GM15510 (cell line): Measurements from ENCODE around the gene SH3RF3.

Experiments used
- POLR2A ChIP-seq: IDR thresholded peaks from 3 replicates; pipeline ENCODE4 v1.6.1; 2011; ENCODE audit warnings: borderline replicate concordance; ENCODE audit not compliant: insufficient read length; ENCODE audit errors: extremely low read depth

Gene SH3RF3

DNA sequence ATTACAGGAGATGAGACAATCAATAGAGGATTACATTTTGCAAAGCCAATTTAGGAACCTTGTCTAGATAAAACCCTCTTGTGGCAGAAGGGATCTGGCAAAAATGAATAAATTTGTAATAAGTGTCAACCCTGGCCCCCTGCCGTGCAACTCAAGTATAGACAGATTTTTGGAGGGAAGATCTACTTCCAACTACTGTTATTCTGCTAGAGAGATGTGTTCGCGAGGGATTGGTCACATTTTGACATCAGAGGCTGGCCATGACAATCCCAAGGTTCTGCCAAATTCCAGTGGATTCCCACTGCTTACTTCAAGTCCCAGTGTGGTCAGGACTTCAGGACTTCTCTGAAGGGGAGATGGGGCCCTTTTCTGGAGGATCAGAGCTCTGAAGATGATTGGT, 192.6 kb downstream of the SH3RF3 start:
- no peak for TF ChIP-seq POLR2A

DNA sequence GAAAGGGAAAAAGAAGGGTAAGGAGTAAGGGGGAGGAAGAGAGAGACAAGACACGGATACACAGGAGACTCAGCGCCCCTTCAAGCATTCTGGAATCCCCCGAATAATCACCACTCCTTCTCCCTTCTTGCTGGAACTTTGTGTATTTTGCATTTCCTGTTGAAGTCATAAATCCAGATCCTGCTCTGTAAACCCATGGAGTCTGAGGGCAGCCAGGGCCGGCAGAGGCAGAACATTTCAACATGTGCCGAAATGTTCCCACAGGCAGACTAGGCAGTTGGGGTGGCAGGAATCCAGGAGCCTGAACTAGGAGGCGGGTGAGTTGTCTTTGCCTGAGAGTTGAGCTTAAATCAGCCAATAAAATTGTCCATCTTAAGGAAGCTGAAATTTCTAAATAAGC, 193.1 kb downstream of the SH3RF3 start:
- TF ChIP-seq POLR2A: no peak

DNA sequence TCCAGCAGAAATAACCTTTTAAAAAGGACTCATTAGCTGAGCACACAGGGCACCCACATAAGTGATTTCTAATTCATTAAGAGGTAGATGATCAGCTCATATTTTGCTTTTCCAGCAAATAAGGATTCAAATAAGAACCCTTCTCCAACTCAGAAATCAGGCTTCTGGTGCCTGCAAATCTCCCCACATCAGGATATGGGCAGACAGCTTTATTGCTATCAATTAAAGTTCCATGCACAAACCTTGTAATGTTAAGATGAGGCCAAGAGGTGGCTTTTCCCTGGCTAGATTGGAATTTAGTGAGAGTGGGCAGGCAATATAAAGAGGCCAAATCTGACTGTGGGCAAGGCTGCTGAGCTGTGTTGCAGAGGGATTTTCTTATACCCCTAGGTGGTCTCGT, 193.6 kb downstream of the SH3RF3 start:
- TF ChIP-seq POLR2A: no peak

DNA sequence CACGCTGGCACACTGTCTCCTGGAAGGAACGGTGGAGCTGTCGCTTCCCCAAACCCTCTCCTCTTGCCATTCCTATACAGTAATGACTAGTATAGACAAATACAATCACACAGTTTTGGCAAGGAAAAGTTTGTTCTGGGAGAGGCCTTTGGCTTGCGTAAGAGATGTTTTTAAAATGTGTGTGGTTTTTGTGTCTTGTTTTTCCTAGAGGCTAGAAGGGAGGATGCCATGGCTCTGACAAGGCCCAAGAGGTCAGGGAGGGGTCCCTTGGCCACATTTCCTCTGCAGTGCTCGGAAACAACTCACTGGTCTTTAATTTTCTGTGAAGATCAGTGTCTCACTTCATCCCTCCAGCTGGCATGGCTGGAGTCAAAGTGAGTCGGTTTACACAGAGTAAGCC, 195.9 kb downstream of the SH3RF3 start:
- no peak for TF ChIP-seq POLR2A

DNA sequence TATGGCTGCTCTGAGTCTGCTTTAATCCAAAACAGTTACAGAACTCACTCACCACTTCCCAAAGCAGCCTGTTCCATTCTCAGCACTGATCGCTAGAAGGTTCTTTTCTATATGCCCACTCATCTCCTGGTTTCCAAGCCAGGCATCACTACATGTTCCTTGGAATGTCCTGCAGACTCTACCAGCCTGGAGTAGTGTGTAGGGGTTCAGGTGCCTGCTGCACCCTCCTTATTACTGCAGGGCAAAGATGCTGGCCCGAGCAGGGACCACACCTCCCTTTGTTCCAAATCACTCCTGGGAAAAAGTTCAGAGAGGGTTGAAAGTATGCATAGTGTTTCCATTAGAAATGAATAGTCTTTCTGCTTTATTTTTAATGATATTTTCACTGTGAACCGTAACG, 196.6 kb downstream of the SH3RF3 start:
- TF ChIP-seq POLR2A: no peak

DNA sequence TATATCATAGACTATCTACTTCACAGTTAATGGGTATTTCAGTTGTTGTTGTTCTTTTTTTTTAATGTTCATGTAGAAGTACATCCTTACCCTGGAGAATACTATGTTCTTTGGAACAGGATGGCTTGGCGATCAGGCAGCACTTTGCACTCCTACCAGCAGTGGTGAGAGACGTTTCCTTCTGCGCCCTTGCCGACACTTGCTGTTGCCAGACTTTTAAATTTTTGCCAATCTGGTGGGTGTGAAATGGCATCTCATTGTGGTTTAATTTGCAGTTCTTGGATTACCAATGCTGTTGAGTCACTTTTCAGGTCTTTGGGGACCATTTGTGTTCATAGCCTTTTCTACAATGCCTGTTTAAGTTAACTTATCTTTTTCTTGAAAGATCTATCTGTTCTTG, 197.3 kb downstream of the SH3RF3 start:
- no peak for TF ChIP-seq POLR2A

DNA sequence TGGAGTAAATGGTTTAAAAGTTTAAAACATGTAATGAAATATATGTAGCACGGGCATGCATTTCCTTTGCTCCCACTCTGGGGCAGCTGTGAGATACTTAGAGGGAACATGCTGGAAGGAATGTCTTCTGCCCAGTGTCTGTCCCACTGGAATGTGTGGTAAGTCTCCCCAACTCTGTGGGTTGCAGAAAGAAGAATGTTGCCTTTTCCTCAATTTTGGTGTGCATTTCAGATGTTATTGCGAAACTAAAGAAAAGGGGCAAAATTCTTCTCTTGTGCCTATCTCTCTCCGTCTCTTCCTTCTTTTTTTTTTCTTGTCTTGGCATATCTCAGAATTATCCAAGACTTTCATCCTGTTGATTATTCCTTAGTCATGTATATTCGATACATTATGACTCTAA, 201.1 kb downstream of the SH3RF3 start:
- no peak for TF ChIP-seq POLR2A

DNA sequence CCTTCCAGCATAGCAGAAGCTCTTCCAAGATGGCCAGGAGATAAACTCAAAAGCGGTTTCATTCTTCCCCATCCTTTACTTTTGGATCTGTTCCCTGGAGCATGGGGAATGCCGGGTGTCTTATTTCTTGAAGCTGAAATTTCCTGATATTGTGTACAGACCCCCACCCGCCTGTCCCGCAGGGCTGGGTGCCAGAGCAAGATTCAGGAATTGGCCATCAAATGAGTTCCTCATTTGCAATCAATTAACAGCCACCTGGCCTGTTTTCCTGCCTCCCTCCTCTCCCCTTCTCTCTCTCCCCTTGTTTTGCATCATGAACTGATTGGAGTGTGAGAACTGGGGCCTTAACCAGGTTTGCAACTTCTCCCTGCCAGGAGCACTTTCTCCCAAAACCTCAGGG, 202.1 kb downstream of the SH3RF3 start:
- TF ChIP-seq POLR2A: no peak

DNA sequence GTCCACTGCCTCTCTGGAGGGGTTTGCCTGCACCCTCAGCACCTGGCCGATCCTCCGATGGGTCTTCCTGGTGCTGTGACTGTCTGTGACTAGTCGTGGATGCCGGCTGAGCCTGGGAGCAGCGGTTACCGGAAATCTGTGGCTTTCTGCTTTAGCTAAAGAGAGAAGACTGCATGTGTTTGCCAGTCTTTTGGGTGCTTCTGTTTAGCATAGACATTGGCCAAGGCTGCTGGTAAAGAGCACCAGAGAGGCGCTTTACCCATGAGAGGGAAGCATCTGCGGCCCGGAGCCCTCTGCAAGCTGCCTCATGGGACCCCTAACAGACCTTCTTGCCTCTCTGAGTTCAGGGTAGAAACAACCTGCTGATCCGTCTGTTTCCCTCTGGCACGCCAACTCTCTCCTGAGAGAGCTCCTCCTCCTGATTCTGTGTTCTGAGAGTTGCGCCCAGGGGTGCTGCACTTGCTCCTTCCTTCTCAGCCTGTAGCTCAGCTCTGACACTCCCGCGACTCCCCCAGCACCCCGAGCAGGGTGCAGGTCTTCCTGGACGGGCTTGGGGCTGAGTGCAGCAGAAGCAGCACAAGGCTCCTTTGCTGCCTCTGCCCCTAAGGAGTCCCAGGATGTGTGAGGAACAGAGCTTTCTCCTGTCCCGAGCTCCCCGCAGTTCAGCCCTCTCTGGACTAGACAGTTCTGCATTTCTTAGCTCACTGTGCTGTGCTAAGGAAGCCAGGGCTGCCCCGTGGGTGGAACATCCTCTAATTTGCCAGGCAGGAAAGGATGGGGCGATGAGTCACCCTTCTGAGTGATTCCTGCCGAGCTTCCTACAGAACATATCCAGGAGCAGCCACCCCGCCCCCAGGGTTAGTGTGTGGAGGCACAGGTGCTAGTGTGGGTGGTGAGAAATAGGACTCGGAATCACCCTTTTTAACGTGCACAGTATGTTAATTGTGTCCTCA, 203.2 kb downstream of the SH3RF3 start:
- TF ChIP-seq POLR2A: no peak

DNA sequence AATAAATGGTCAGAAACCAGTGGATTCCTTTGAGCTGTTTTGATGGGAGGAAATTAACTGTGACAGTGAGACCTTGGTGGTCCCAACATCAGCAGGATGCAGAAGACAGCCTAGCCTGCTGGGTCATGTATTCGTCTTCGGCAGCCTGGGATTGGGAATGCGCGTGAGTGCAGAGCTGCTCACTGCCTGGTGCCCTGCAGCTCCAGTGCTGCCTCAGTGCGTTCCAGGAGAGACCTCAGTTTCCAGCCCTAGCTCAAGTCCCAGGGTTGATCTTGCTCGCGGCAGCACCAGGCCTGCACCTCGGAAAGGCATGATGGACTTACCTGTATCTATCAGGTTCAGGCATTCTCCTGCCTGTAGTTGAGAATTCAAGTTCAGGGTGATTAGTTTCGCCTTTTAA, 203.9 kb downstream of the SH3RF3 start:
- TF ChIP-seq POLR2A: no peak

DNA sequence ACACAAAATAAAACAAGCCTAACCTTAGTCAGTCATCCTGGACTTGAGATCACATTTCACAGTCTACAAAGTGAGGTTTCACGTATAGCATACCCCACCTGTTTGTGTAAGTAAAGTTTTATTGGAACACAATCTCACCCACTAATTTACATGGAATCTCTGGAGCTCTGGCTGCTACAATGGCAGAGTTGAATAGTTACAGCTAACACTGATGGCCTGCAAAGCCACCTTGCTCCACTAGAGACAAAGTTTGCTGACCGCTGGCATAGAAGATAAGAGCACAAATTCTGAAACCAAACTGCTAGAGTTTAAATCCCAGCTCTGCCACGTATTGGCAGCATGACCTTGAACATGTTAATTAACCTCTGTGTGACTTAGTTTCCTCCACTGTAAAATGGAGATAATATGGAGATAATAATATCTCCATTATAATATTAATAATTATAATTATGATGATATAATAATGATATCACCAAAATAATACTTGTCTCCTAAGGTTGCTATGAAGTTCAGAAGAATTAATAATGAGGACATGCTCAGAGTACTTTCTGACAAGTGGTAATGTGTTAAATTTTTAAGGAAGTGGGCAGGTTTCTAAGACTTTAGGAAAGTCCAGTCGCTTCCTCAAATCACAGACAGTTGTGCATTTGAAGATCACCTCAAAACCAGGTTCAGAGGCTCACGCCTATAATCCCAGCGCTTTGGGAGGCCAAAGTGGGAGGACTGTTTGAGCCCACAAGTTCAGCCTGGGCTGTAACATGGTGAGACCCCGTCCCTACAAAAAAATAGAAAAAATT, 204.6 kb downstream of the SH3RF3 start:
- TF ChIP-seq POLR2A: no peak

DNA sequence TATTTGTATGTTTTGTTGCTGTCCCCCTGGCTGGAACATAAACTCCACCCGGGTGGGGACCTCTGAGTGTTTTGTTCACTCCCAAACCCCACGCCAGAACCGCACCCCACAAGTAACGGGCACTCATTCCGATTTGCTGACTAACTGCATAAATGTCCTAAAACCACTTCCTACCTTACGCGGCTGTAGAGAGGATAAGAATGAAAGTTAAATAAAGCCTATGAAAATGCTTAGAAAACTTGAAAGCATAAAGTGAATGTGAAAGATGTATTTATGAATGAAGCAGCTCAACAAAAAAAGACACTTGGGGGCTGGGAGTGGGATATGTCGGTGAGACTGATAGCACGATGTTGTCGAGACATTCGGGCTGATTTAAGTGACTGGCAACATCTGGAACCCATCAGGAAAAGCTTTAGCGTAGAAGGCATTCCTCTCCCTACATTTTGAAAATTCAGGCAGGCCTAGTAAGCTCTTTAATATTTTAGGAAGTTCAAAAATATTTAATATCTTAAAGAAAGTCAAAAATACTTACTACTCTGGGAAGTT, 206.7 kb downstream of the SH3RF3 start:
- no peak for TF ChIP-seq POLR2A

DNA sequence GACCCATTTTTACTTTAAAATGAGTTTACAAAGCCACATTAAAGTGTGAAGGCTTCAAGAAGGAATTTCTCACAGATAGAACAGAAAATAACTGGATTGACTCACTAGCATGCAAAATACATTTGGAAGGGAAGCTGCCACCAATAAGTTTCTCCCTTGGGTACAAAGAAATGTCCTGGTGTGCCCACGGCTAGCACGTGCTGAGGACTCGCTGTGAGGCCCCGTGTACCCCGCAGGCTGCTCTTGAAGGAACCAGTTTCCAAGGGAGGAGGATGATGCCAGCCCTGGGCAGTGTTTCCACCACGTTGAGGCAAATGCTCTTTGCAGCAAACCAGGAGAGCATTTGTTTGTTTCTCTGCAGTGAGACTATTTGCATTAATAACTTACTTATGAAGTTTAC, 207.3 kb downstream of the SH3RF3 start:
- no peak for TF ChIP-seq POLR2A

DNA sequence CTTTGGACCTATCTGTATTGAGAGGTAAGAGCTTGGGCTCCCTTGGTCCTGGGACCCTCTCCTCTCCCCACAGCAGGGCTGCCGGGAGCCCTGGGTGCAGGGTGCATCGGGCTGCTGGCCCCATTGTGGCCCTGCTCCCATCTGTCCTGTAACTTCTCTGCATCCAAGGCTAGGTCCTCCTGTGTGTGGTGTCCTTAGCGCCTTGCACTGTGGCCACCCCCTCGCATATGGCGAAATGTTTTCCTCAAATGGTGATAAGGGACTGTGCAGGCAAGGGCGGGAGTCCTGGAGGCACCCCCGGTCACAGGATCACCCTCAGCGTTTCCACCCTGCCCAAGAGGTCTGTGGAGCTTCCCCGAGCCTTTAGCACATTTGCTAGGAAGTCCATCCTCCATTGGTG, 208.2 kb downstream of the SH3RF3 start:
- TF ChIP-seq POLR2A: no peak

DNA sequence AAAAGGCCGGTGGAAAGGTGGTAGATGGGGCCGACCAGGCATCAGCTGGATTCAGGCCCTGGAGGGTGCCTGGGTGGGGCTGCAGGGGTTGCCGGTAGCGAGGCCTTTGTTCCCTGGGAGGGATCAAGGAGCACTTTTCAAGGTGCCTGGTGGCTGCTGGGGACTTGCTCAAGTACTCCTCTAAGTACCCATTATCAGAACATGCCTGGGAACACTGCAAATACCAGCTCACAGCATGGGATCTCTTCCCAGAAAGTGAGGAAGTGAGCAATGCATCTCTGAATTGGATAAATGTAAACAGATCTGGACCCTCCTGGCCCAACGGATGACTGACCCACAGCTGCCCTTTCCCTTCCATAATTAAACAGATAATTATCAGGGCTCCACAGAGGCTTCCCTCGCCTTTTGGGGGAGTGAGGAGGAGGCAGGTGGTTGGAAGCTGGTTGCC, 210.5 kb downstream of the SH3RF3 start:
- TF ChIP-seq POLR2A: no peak
